Neural cell (in vitro differentiated cells): ENCODE measurements around the gene RP2. TPM values are rescaled to one million over a fixed set of nuclear protein-coding genes. Genes with fewer than 3 reads are reported as not detected.
A peak's percentile ranks its signal among the peaks of the same experiment; 100 is the strongest.

ENCODE experiments used
- H2AFZ ChIP-seq: fragments of 200-600, 300-800 bp; sonication (generic), shearing (Covaris generic); 2 replicates; pipeline ENCODE4 v1.6.0; 2014; ENCODE audit warnings: low read depth, mild to moderate bottlenecking, antibody characterized with exemption, low read length, moderate library complexity
- H3F3A ChIP-seq: fragments of 200-600 bp; shearing (Covaris generic); 2 replicates; pipeline ENCODE4 v1.6.1; 2016; ENCODE audit warnings: mild to moderate bottlenecking, moderate library complexity, mixed read lengths, antibody characterized with exemption, low read length; ENCODE audit not compliant: insufficient read depth, poor library complexity, severe bottlenecking
- H3K27ac ChIP-seq: fragments of 200-600, 300-800 bp; sonication (generic), shearing (Covaris generic); 2 replicates; pipeline ENCODE4 v1.5.1; 2014; ENCODE audit warnings: mild to moderate bottlenecking, low read length, moderate library complexity
- H3K27me3 ChIP-seq: fragments of 300-800, 200-600 bp; sonication (generic), shearing (Covaris generic); 2 replicates; pipeline ENCODE4 v1.6.0; 2014; ENCODE audit warnings: mild to moderate bottlenecking, low read depth, low read length, moderate library complexity; ENCODE audit not compliant: insufficient read depth
- H3K36me3 ChIP-seq: fragments of 300-800, 200-600 bp; sonication (generic), shearing (Covaris generic); 2 replicates; pipeline ENCODE4 v1.5.1; 2014; ENCODE audit warnings: mild to moderate bottlenecking, antibody characterized with exemption, low read length, moderate library complexity; ENCODE audit not compliant: insufficient read depth
- H3K4me2 ChIP-seq: fragments of 300-800, 200-600 bp; sonication (generic), shearing (Covaris generic); 2 replicates; pipeline ENCODE4 v1.6.0; 2014; ENCODE audit warnings: mild to moderate bottlenecking, low read length
- H3K4me3 ChIP-seq: fragments of 300-800, 200-600 bp; sonication (generic), shearing (Covaris generic); 2 replicates; pipeline ENCODE4 v1.5.1; 2014; ENCODE audit warnings: mild to moderate bottlenecking, low read length, moderate library complexity
- H3K79me2 ChIP-seq: fragments of 200-600 bp; shearing (Covaris generic); replicated peaks from 2 replicates; pipeline ENCODE4 v1.6.0; 2014; ENCODE audit warnings: mild to moderate bottlenecking, low read length, moderate library complexity; ENCODE audit not compliant: insufficient read depth
- H3K9ac ChIP-seq: fragments of 300-800, 200-600 bp; sonication (generic), shearing (Covaris generic); 2 replicates; pipeline ENCODE4 v1.6.1; 2016; ENCODE audit warnings: mild to moderate bottlenecking, low read length, mixed read lengths
- H3K9me2 ChIP-seq: fragments of 200-600 bp; shearing (Covaris generic); 2 replicates; pipeline ENCODE4 v1.6.1; 2016; ENCODE audit warnings: mild to moderate bottlenecking, low read length, mixed read lengths; ENCODE audit not compliant: insufficient read depth
- H3K9me3 ChIP-seq: fragments of 200-600, 300-800 bp; sonication (generic), shearing (Covaris generic); 2 replicates; pipeline ENCODE4 v1.6.1; 2016; ENCODE audit warnings: mild to moderate bottlenecking, mixed run types, low read length, moderate library complexity, mixed read lengths
- H4K20me1 ChIP-seq: fragments of 200-600 bp; shearing (Covaris generic); 2 replicates; pipeline ENCODE4 v1.6.1; 2016; ENCODE audit warnings: mild to moderate bottlenecking, mixed run types; ENCODE audit not compliant: insufficient read depth
- EP300 ChIP-seq: fragments of 450-650 bp; conservative IDR thresholded peaks from 2 replicates; pipeline ENCODE4 v1.6.1; 2014; ENCODE audit warnings: antibody characterized with exemption, mild to moderate bottlenecking, moderate library complexity; ENCODE audit not compliant: poor library complexity, severe bottlenecking
- EZH2 ChIP-seq: fragments of 200-600, 300-800 bp; shearing (Covaris generic), sonication (generic); IDR thresholded peaks from 2 replicates; pipeline ENCODE4 v1.6.1; 2014; ENCODE audit warnings: antibody characterized with exemption, low read length, borderline replicate concordance, mild to moderate bottlenecking; ENCODE audit not compliant: insufficient read depth, poor library complexity, severe bottlenecking
- MXI1 ChIP-seq: fragments of 450-650 bp; conservative IDR thresholded peaks from 2 replicates; pipeline ENCODE4 v1.6.1; 2014; ENCODE audit warnings: antibody characterized with exemption, mild to moderate bottlenecking; ENCODE audit not compliant: poor library complexity, severe bottlenecking
- POLR2AphosphoS5 ChIP-seq: IDR thresholded peaks from 2 replicates; pipeline ENCODE4 v1.6.1; 2012
- polyA plus RNA-seq: library from polyadenylated mRNA; depleted of rRNA; stranded (reverse); fragments of >200 nt; gene quantifications from 2 replicates; pipeline ENCODE4 v1.2.3, GENCODE V29; 2014
- TF ChIP-seq, protein P1 (sequence below): fragments of 450-650 bp; IDR thresholded peaks from 2 replicates; pipeline ENCODE4 v1.5.1; 2014; ENCODE audit warnings: antibody characterized with exemption, mild to moderate bottlenecking, moderate library complexity; ENCODE audit not compliant: poor library complexity, severe bottlenecking

The RP2 gene
- polyA plus RNA-seq, 1 donor from 2014 or later, result 12.1 TPM

DNA sequence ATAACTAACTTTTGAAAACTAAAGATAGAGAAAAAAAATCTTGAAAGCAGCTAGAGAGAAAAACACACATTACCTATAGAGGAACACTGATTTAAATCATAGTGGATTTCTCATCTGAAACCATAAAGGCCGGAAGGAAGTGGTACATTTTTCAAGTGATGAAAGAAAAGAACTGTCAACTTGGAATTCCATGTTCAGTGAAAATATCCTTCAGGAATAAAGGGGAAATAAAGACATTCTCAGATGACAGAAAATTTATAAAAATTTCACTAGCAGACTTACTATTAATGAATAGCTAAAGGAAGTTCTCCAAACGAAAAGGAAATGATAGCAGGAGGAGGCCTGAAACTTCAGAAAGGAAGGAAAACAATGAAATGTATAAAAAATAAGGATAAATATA, 67.8 kb downstream of the RP2 start:
- Histone ChIP-seq H3K4me3 (no peak overlapping the region), H4K20me1 (no peaks in the 10 kb centered on the region), H3F3A (no peaks in the 10 kb centered on the region), H3K4me2 (no peak overlapping the region), H3K79me2 (no peaks in the 10 kb centered on the region), H3K9me3 (no peaks in the 10 kb centered on the region), H3K36me3 (no peaks in the 10 kb centered on the region), H3K9ac (no peak overlapping the region), H2AFZ (no peak overlapping the region), H3K27me3 (no peaks in the 10 kb centered on the region), H3K27ac (no peak overlapping the region), H3K9me2 (no peaks in the 10 kb centered on the region)
- no peak for TF ChIP-seq EP300

DNA sequence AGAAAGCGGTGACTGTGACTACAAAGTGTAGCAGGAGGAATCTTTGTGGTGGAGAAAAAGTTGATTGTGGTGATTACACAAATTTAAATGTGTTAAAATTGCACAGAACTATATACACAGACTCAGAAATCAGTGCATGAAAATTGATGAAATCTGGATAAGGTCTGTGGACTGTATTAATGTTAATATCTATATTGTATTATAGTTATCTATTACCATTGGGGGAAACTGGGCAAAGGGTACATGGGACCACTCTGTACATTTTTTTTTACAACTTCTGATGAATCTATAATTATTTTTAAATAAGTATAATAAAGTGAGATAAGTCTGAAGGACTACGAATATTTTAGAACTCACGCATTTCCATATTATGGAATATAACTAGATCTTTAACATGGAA, 73.6 kb downstream of the RP2 start:
- no peak for TF ChIP-seq MXI1
- TF ChIP-seq EZH2, result no peak
- TF ChIP-seq, protein P1, sequence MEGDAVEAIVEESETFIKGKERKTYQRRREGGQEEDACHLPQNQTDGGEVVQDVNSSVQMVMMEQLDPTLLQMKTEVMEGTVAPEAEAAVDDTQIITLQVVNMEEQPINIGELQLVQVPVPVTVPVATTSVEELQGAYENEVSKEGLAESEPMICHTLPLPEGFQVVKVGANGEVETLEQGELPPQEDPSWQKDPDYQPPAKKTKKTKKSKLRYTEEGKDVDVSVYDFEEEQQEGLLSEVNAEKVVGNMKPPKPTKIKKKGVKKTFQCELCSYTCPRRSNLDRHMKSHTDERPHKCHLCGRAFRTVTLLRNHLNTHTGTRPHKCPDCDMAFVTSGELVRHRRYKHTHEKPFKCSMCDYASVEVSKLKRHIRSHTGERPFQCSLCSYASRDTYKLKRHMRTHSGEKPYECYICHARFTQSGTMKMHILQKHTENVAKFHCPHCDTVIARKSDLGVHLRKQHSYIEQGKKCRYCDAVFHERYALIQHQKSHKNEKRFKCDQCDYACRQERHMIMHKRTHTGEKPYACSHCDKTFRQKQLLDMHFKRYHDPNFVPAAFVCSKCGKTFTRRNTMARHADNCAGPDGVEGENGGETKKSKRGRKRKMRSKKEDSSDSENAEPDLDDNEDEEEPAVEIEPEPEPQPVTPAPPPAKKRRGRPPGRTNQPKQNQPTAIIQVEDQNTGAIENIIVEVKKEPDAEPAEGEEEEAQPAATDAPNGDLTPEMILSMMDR, result no peak
- Histone ChIP-seq H3K27ac (no peak overlapping the region), H3K9me2 (no peaks in the 10 kb centered on the region), H3K4me3 (no peak overlapping the region), H4K20me1 (no peaks in the 10 kb centered on the region), H3F3A (no peaks in the 10 kb centered on the region), H3K9me3 (no peaks in the 10 kb centered on the region), H2AFZ (no peak overlapping the region), H3K4me2 (no peak overlapping the region), H3K27me3 (no peaks in the 10 kb centered on the region), H3K9ac (no peak overlapping the region), H3K79me2 (peaks cover 12% of the 10 kb centered on the region), H3K36me3 (no peaks in the 10 kb centered on the region)

DNA sequence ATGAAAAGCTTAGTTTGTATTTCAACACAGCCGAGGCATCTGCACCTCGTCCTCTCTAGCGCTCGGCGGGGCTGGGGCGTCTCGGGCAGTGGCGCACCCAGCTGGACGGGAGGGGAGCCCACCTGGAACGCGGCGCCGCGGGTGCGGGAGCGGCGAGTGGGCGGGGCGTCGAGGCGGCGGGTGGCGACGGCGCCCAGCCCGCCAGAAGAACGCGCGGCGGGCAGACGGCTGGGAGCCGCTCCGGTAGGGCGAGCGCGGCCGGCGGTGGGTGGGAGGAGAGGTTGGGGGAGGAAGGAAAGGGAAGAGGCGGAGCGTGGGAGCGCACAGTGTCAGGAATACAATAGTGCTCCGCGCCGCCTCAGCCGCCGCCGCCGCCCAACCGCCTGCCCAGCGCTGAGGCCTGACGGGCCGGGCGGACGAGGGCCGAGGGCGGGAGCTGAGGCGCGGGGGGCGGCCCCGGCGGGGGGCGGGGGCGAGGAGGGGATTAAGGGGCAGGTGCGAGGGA, 75.3 kb downstream of the RP2 start, which contains the start of gene JADE3:
JADE3 (plus strand) TSS at position 324 of the 505 bp plus-strand sequence. CDS start 72,474 bp downstream, outside the sequence.
- Histone ChIP-seq H3K9me3 (no peaks in the 10 kb centered on the region), H3K9ac (peak within 1 kb of the TSS; percentile 58), H3K36me3 (no peaks in the 10 kb centered on the region), H3K4me3 (peak within 1 kb of the TSS; percentile 82), H3K27me3 (no peaks in the 10 kb centered on the region), H4K20me1 (no peaks in the 10 kb centered on the region), H3K4me2 (no peak within 1 kb of the TSS), H3K9me2 (no peaks in the 10 kb centered on the region), H3K27ac (no peak within 1 kb of the TSS), H3F3A (no peaks in the 10 kb centered on the region), H3K79me2 (peaks cover 27% of the 10 kb centered on the region), H2AFZ (no peak within 1 kb of the TSS)
- no peak for TF ChIP-seq EZH2
- TF ChIP-seq POLR2AphosphoS5, result peak; percentile 58
- TF ChIP-seq, protein P1, result peak; percentile 41
